WTC11 (cell line): ENCODE measurements around the gene SHLD1. TPM values are rescaled to one million over a fixed set of nuclear protein-coding genes. Genes with fewer than 3 reads are reported as not detected.

Experiments
- ATAC-seq: fragments of 200-7000 bp; cut with Tn5 transposase; 2 replicates; pipeline ENCODE4 v1.10.0; 2021; ENCODE audit warnings: mild to moderate bottlenecking, moderate library complexity
- CTCF ChIA-PET: fragments of 300-600 bp; sonication (Branson Sonifier 250); formaldehyde crosslinking; loops from one replicate; lab custom pipeline; 2021; ENCODE audit warnings: antibody characterized with exemption; lab: Charles Lee
- POLR2A ChIA-PET: fragments of 350-600 bp; sonication (Branson Sonifier 250); formaldehyde crosslinking; loops from one replicate; lab custom pipeline; 2021; ENCODE audit warnings: antibody characterized with exemption; lab: Charles Lee
- DNase-seq: peaks from one replicate; pipeline ENCODE4 v3.0.0; 2021; ENCODE audit warnings: low spot score
- H3K27ac Mint-ChIP-seq: 2 replicates; pipeline ENCODE4 v1.8.0; 2021; ENCODE audit warnings: mixed read lengths
- H3K27me3 Mint-ChIP-seq: 2 replicates; pipeline ENCODE4 v1.8.0; 2021; ENCODE audit warnings: low read depth, mild to moderate bottlenecking, moderate library complexity, mixed read lengths
- H3K36me3 Mint-ChIP-seq: 2 replicates; pipeline ENCODE4 v1.8.0; 2021; ENCODE audit warnings: mixed read lengths
- H3K4me1 Mint-ChIP-seq: 2 replicates; pipeline ENCODE4 v1.8.0; 2022; ENCODE audit warnings: mixed read lengths
- H3K4me3 Mint-ChIP-seq: 2 replicates; pipeline ENCODE4 v1.8.0; 2021; ENCODE audit warnings: mild to moderate bottlenecking, moderate library complexity, mixed read lengths
- H3K9me3 Mint-ChIP-seq: 2 replicates; pipeline ENCODE4 v1.8.0; 2021; ENCODE audit warnings: mixed read lengths
- AFF4 ChIP-seq: sonication (generic); formaldehyde crosslinking; IDR thresholded peaks from 2 replicates; pipeline ENCODE4 v1.8.1; 2023; ENCODE audit warnings: mild to moderate bottlenecking, missing genetic modification reagents, borderline replicate concordance
- ARID4B ChIP-seq: sonication (generic); formaldehyde crosslinking; IDR thresholded peaks from 2 replicates; pipeline ENCODE4 v1.8.0; 2023; ENCODE audit warnings: missing genetic modification reagents, mild to moderate bottlenecking, borderline replicate concordance
- CREM ChIP-seq: sonication (generic); formaldehyde crosslinking; IDR thresholded peaks from 2 replicates; pipeline ENCODE4 v1.8.1; 2022; ENCODE audit warnings: mild to moderate bottlenecking, missing genetic modification reagents, moderate library complexity
- E2F5 ChIP-seq: sonication (generic); formaldehyde crosslinking; IDR thresholded peaks from 2 replicates; pipeline ENCODE4 v1.8.1; 2022; ENCODE audit warnings: mild to moderate bottlenecking, moderate library complexity, missing genetic modification reagents
- FOXK1 ChIP-seq: sonication (generic); formaldehyde crosslinking; IDR thresholded peaks from 2 replicates; pipeline ENCODE4 v1.8.0; 2022; ENCODE audit warnings: mild to moderate bottlenecking, moderate library complexity, missing genetic modification reagents
- NFYB ChIP-seq: sonication (generic); formaldehyde crosslinking; conservative IDR thresholded peaks from 2 replicates; pipeline ENCODE4 v1.8.0; 2022; ENCODE audit warnings: low read depth, missing genetic modification reagents
- NR2C2 ChIP-seq: sonication (generic); formaldehyde crosslinking; IDR thresholded peaks from 2 replicates; pipeline ENCODE4 v1.8.0; 2022; ENCODE audit warnings: mild to moderate bottlenecking, missing genetic modification reagents
- RELA ChIP-seq: sonication (generic); formaldehyde crosslinking; IDR thresholded peaks from 2 replicates; pipeline ENCODE4 v1.8.1; 2022; ENCODE audit warnings: missing genetic modification reagents, mild to moderate bottlenecking, borderline replicate concordance
- RORB ChIP-seq: fragments of 250-450 bp; sonication (Bioruptor Pico); IDR thresholded peaks from 2 replicates; pipeline ENCODE4 v1.9.0; 2021; ENCODE audit warnings: mild to moderate bottlenecking
- STAT6 ChIP-seq: sonication (generic); formaldehyde crosslinking; conservative IDR thresholded peaks from 2 replicates; pipeline ENCODE4 v1.8.1; 2023; ENCODE audit warnings: mild to moderate bottlenecking, low read depth, missing genetic modification reagents, moderate library complexity
- ZNF219 ChIP-seq: sonication (generic); formaldehyde crosslinking; IDR thresholded peaks from 2 replicates; pipeline ENCODE4 v1.8.0; 2023; ENCODE audit warnings: missing genetic modification reagents, mild to moderate bottlenecking, borderline replicate concordance
- ZNF423 ChIP-seq: fragments of 250-450 bp; sonication (Bioruptor Pico); IDR thresholded peaks from 2 replicates; pipeline ENCODE4 v2.1.2; 2022; ENCODE audit warnings: mild to moderate bottlenecking, moderate library complexity
- ZNF512 ChIP-seq: sonication (generic); formaldehyde crosslinking; IDR thresholded peaks from 2 replicates; pipeline ENCODE4 v1.8.1; 2022; ENCODE audit warnings: missing genetic modification reagents, borderline replicate concordance
- total RNA-seq: library from RNA; stranded (reverse); gene quantifications from 3 replicates; pipeline ENCODE4 v1.2.3, GENCODE V29; 2021

The SHLD1 gene
- total RNA-seq, 1 experiment from 2014 or later, result 4.1 TPM

- no peak for TF ChIP-seq ARID4B
- no peak for TF ChIP-seq ZNF219
Observed at GRCh38 chr20:5881703-5882102, 131.5 kb downstream of the SHLD1 start (continued).

- H3K9me3 Mint-ChIP-seq, result no peaks in the 10 kb centered on the region
- peaks cover 15% of the 10 kb centered on the region for H3K4me1 Mint-ChIP-seq
- no peak for ATAC-seq
- DNase-seq, result no peak
- ChIA-PET POLR2A (interaction anchor here (0.7 kb wide), 1 partner anchor 749 kb away, joined by 4 read pairs; no protein-coding TSS in a partner anchor), CTCF (interaction anchor here (0.6 kb wide), 1 partner anchor 10 kb away, joined by 3 read pairs; no protein-coding TSS in a partner anchor)
- no peaks in the 10 kb centered on the region; the same call in 1 of the 2 replicates for H3K27me3 Mint-ChIP-seq
- H3K36me3 Mint-ChIP-seq, result no peaks in the 10 kb centered on the region
- H3K4me3 Mint-ChIP-seq, result no peak overlapping the region
- H3K27ac Mint-ChIP-seq, result no peak overlapping the region
- TF ChIP-seq CREM (CRISPR knock-in tag), result no peak
- TF ChIP-seq NFYB, result no peak
- no peak for TF ChIP-seq RORB (CRISPR knock-in tag)
- TF ChIP-seq ZNF219, result no peak
Observed at GRCh38 chr20:5882166-5882565, 132.0 kb downstream of the SHLD1 start.

- H3K9me3 Mint-ChIP-seq, result no peaks in the 10 kb centered on the region
- CTCF ChIA-PET, result no interaction called here
- no peaks in the 10 kb centered on the region for H3K36me3 Mint-ChIP-seq
- H3K27ac Mint-ChIP-seq, result no peak overlapping the region
- DNase-seq (no peak), ATAC-seq (no peak)
- POLR2A ChIA-PET, result no interaction called here
- peaks cover 9% of the 10 kb centered on the region for H3K4me1 Mint-ChIP-seq
- H3K27me3 Mint-ChIP-seq, result no peaks in the 10 kb centered on the region; the same call in 1 of the 2 replicates
- no peak overlapping the region for H3K4me3 Mint-ChIP-seq
- TF ChIP-seq FOXK1, result no peak
- TF ChIP-seq ZNF512 (CRISPR knock-in tag), result no peak
- no peak for TF ChIP-seq E2F5
- no peak for TF ChIP-seq ZNF423 (CRISPR knock-in tag)
- no peak for TF ChIP-seq NR2C2 (CRISPR knock-in tag)
- TF ChIP-seq STAT6 (CRISPR knock-in tag), result no peak
- no peak for TF ChIP-seq RELA (CRISPR knock-in tag)
- no peak for TF ChIP-seq AFF4 (CRISPR knock-in tag)
Observed at GRCh38 chr20:5884465-5885335, 134.5 kb downstream of the SHLD1 start.
